Ramos (cell line): Measurements from ENCODE around the gene RBMS3.

Experiments
- in situ Hi-C: fragments of 300-500 bp; cut with MboI; formaldehyde crosslinking; loops from one replicate; pipeline ENCODE4 v1.14.3; 2022; ENCODE audit warnings: low sequenced_read_pairs; ENCODE audit not compliant: unreplicated experiment

The RBMS3 gene

DNA sequence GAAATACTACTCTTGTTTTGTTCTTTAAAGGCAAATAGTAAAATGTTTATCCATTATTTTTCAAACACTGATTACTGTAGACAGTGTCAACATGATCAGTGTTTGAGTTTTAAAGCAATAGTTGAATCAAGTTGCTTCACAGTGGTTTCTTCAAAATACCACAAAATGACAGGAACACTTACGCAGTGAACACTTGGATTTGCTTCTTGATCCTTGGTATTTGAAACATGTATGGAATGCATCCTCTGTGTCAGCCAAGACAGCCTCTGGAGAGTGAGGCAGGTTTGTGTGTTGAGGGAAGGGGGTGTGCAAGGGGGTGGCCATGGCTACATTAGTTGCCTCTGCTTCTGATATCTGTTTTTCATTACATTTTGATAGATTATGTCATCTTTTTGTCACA, 413.0 kb downstream of the RBMS3 start:
- in situ Hi-C loops = no loop called here

DNA sequence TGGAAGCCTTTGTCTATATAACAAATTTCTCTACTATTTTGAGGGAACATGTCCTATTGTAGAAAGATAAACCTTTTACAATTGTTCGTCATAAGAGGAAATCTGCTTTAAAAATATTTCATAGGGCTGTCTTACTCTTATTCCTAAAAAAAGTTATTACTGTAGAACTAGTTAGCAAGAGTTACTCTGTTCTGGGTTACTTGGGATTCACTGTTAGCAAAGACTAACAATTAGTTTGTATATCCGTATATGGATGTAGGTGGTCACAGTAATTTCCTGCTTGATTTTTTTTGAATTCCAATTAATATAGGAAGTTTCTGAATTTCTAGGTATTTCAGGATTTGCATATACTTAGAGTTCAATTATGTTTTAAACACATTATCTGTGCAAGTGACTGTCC, 413.5 kb downstream of the RBMS3 start:
- in situ Hi-C loops = no loop called here

DNA sequence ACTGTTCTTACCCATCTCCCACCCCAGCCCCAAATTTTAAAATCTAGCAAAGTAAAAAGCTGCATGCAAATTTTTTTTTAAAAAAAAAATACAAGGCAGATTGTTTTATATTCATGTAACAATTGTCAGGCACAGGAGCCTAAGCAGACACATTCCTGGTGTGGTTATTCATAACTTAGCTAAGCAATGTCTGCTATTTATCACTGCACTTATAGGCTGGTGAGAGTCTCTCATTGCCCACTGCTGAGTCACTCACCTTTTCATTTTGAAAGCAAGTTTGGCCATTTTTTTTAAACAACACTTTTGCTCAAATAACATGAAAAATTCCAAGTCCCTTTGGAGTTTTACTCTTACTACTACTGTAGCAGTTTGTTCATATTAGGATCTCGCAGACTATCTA, 413.9 kb downstream of the RBMS3 start:
- in situ Hi-C loops = no loop called here

DNA sequence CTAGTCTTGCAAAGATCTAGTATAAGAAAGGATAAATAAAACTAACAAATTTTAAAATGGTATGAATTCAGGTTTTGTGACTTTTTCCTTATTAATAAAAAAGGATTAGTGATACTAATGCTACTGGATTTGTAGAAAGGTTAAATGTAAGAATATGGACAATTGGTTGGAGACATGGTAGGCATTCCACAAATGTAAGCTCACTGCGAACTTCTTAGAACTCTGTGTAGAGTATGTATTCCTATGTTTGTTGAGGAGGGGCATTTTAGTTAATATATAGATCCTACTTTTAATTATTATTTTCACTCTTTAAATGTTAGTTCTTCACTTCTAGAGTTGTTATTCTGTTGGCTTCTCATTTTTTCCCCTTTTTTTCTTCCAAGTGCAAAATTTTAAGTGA, 414.3 kb downstream of the RBMS3 start:
- in situ Hi-C loops = no loop called here

DNA sequence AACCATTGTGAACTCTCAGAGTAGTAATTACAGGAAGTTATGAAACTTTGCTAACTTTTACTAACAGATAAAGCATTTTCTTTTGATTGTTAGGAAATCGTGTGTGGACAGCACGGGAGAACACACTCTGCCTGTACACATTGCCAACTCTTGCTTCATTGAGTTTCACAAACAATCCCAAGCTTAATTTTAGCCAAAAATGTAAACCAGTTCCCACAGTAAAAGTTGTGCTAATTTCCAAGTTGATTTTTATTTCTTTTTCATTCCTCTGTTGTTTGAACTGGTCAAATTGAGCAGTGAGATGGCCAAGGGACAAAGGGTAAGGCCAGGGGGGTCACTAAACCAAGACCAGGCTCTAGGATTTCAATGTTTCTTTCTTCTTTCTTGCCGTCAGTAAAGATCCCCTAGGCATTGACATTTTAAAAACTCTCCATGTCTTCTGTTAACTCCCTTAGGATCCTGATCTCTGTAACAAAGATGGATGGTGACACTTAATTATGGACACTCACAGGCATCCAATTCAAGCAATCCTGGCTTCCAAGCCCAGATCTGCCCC, 414.9 kb downstream of the RBMS3 start:
- in situ Hi-C loops = no loop called here

DNA sequence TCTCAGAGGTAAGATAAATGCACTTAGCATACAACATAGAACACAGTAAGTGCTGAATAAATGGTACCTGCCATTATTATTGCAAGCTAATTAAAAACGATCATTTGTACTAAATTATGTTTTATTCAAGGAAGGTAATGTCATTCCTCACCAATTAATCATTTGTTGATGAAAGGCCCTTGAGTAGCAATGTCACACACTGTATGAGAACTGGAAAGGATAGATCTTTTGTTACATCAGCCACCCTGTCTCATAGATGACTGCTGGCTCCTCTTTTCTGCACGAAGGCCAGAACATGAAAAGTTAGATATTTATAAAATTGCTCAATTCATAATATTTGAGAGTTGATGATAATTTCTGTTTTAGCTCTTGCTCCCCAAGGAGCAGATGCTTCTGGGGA, 415.4 kb downstream of the RBMS3 start:
- in situ Hi-C loops = no loop called here

DNA sequence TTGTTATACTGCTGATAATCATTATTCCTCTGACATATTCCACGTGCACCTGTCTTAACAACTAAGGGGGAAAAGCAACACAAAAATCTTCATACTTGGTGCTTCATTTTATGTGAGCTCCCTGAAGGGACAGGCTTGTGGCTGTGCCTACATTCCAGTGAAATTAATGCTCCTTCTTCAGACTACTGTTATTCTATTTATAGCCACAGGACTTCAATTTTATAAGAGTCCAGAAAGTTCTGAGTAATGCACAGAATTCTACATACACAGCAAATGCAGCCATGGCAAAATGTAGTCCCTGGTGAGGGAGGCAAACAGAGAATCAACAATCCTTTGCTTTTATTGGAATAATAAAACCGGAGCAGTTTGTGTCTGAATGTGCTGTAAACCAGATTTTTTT, 417.1 kb downstream of the RBMS3 start:
- in situ Hi-C loops = no loop called here

DNA sequence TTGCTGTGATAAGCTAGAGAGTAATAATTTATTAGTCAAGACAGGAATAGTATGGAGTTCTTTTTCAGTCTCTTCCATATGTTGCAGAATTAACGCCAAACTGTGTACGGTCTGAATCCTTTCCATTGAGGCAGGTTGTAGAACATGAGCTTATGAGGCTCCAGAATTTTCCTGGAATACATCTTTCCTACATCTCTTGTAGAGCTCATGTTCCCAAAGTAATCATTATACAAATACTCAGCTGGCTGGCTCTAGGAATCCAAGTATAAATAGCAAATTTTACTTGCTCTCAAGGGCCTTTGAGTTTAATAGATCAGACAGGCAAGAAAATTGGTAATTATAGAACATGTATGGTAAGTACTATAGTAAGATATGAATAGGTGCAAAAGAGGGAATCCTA, 419.4 kb downstream of the RBMS3 start:
- in situ Hi-C loops = no loop called here

DNA sequence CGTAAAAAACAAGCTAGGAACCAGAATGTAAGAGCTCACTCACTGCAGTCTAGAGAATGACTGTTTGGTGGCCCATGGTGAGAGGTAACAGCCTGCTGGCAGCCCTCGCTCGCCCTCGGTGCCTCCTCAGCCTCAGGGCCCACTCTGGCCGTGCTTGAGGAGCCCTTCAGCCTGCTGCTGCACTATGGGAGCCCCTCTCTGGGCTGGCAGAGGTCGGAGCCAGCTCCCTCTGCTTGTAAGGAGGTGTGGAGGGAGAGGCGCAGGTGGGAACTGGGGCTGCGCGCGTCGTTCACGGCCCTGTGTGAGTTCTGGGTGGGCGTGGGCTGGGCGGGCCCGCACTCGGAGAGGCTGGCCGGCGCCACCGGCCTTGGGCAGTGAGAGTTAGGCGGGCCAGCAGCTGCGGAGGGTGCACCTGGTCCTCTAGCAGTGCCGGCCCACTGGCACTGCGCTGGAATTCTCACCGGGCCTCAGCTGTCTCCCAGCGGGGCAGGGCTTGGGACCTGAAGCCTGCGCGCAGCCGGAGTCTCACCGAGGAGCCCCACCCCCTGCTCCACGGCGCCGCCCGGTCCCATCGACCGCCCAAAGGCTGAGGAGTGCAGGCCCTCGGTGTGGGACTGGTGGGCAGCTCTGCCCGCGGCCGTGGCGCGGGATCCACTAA, 420.6 kb downstream of the RBMS3 start:
- in situ Hi-C loops = no loop called here

DNA sequence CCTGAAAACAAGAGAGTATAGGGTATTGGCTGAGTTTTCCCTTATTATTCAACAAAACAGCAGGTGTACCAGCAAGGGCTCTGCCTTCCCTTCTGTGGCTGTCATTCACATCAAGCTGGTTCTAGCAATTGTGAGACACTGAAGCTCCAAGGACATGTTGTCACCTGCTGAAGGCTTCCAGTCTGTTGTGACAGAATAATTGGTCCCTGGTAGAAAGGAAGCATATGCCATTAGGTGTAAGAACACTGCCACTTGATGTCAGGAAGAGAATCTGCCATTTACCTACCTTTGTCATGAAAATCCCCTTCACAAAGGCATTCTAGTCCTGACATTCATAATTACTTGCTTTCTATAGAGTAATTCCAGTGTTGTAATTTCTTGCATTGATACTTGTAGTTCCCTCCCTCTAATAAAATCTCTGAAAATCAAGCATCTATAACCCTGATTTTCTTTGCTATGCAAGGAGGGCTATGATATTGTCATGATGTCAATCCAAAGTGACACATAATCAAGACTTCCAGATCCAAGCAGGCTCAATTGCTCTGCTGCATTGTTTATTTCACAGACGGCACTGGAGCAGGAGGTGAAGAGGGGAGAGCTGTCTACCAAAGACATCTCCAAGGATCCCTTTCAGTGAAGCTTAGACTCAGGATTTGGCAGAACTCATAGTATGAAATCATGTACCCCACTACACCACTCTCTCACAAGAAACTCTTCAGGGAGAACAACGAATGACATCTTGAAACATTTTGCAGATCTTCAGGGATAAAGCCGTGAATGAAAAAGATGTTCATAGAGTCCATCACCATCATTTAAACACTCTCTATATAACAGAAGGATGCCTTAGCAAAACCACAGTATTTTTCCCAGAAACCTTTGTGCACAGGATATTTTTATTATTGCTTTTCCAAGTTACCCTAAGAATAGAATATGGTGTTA, 425.3 kb downstream of the RBMS3 start:
- in situ Hi-C loops = no loop called here

DNA sequence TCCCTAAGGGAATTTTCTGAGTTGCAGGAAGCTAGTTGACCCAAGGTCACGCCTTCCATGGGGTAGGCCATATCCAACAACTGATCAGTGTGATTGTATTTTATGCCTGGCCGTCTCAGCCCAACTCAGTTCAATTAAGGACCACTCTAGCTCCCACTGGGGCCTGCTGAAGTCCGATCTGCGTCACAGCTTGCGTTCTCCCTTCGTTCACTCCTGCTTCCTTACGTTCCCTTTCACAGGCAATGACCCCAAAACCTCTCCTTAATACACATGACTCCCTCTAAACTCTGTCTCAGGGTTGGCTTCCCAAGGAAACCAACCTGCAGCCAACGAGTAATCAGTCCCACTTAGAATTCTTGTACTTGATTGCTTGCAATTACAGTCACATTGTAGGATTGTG, 428.0 kb downstream of the RBMS3 start:
- in situ Hi-C loops = no loop called here

DNA sequence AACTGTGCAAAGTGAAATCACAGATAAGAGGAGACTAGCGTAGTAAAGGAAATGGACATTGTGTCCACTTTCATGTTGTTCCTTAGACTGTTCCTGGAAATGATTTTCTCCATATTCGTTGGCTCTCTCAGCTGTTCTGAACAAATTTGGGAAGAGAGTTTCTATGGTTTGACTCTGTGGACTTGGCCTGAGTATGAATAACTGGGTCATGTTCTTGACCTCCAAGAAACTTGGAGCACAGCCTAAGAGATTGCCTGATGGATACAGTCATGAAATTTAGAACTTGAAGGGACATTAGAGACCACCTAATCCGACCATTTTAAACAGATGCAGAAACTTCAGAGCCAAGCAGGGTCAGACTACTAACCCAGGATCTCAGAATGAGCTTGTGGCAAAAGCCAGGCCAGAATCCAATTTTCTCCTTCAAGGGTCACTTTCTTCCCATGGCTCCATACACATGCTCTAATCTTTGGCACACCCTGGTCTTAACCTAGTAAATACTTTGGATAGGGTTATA, 430.4 kb downstream of the RBMS3 start:
- in situ Hi-C loops = no loop called here

DNA sequence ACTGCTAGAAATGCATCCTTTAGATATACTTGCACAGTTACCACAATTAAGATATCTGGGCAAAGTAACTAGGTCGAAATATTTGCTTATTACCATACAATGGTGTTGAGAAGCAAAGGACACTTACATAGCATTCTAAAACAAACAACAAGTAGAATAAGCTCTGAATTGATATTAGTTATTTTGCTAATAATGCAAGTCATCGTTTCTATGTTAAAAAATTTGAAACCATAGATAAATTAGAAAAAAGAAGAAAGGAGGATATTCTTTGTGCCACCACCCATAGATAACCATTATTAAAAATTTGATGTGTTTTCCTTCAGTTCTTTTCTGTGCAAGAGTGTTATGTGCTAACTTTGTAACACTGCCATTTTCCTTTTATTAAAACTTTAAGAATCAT, 435.3 kb downstream of the RBMS3 start:
- in situ Hi-C loops = no loop called here

DNA sequence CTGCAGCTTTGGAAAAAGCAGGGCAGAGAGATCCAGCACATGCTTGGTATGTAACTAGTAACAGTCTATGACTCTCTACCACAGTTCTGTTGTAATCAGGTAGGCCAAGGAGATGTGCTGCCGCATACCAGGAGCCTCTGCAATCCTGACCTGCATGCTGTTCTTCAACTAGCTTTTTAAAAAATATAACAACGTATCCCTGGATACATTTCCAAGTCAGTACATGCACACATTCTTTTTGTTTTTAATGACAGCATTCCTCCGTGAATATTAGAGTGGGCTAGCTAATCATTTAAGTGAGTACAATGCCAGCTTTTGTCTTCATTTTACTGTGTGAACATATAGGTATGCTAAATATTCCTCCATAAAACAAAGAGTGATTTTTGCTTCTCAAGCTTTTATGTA, 437.8 kb downstream of the RBMS3 start:
- in situ Hi-C loops = no loop called here

DNA sequence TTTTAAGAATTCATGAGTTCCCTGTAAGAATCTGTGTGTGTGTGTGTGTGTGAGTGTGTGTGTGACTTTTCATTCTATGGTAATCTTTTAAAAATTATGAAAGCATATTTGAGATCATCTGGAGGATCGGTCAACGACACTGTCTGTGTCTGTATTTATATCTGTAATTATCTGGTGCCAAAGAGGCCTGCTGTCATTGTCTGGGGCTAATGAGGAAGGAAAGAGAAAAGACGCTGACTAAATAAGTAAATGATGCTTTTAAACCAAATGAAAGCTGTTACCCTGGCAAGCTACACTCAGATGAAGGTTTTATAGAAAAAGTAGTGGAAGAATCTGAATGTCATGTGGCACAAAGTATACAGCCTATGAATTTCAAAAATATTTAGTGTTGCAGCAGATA, 439.8 kb downstream of the RBMS3 start:
- in situ Hi-C loops = no loop called here

DNA sequence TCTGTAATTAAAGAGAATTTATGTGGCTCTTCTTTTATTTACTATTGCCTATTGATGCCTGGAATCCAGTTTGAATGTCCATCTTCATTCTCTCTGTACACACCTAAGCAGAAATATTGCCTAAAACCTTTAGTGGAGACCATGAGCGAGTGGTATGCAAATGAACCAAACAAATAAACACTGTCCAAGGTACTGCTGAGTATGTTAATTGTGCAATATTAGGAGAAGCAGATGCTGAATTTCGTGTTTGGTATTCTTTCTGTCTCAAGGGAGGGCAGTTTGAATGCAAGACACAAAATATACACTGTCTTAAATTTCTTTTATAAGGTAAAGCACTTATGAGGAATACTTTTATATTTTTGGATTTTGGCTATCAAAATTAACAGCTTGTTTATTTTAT, 440.9 kb downstream of the RBMS3 start:
- in situ Hi-C loops = no loop called here

DNA sequence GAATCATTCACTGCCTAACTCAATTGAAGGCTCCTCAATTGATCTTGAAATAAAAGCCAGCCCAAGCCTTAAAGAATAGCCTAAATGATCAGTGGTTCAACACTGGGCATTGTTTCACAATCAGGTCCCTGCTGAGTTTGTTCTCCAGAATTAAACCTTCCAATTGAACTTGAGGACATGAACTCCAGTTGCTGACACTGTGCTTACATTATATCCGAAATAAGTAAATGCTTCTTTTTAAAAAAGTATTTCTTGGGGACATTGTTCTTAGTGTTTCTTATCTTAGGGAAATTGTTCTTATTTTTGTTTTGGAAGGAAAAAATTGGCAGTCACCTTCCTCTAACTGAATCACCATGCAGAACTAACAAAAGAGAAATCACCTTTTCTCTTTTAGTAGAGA, 450.2 kb downstream of the RBMS3 start:
- in situ Hi-C loops = no loop called here

DNA sequence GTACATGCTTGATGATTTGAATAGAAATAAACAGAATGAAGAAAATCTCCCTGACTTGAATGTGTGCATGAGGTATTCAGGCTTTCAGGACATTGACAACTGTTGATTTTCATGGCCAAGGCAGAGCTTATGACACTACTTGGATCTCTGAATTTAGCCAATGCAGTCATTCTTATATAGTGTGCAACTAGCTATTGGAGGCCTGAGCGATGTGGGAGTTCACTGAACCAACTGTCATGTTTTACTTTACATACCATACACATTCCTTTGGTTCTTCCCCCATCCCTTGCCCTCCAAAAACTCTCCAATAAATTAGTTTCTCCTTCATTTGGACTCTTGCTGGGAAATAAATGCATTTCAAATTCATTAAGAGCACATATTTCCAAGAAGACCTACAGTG, 460.4 kb downstream of the RBMS3 start:
- in situ Hi-C loops = no loop called here

DNA sequence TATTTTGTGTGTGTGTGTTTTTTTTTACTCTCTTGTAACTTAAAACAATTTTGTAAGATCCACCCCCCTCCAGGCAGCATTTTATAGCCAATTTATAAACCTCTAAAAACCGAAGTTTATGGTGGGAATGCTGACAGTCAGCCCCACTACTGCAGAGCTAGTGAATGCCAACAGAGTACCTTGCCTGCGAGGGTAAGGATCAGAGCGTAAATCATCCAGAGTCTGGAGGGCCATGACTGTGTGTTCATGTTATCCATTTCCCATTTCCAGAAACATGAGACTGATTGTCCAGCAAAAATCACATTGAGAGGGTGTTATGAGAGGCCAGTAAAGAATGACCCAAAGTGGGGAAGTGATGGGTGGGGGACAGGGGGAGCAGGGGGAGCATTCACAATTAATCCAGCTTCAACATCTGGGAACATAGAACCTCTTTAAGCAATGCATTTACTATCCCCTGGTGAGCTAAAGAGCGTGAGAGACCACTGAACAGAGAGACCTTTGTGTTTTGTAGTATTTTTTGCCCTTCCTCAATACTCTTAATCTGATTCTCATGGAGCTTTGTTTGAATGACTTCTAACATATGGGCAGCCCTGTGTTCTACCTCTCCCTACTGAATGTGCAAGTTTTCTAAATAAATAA, 464.5 kb downstream of the RBMS3 start:
- in situ Hi-C loops = no loop called here

DNA sequence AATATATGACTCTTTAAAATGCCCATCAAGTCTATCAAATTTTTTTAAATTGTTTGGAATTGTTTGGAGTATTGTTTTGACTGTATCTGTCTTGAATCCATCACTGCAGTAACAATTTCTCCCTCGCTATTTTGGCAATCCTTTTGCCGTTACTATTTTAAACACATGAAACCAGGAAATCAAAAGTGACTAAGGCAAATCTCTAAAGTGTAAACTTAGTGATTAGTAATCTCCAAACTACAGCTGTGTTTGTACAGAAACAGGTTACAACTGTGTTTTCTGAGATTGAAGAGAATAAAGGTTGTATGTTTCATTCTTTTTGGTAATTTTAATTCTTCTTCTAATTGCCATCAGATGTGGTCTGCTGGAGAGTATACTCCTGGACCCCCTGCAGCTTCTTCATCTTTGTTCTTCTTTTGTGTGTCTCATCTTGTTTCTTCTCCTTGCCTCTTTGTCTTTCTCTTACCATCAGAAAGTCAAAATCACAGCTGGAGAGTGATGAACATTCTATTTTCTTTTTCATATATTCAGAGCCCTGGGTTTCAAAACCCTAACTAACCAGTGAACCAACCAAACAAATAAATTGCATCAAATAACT, 465.4 kb downstream of the RBMS3 start:
- in situ Hi-C loops = no loop called here
